GM19351 (cell line): ENCODE measurements around the gene DENND2A.
"Not testable (repeated sequence)": the region's sequence is repeated elsewhere in the genome, so short reads cannot be mapped to it uniquely, and the experiment has no call there.

Source experiments
- ATAC-seq: cut with Tn5 transposase; IDR thresholded peaks from one replicate; pipeline ENCODE4 v1.9.1; 2021; ENCODE audit warnings: mild to moderate bottlenecking, moderate library complexity; ENCODE audit not compliant: unreplicated experiment

Gene DENND2A

DNA sequence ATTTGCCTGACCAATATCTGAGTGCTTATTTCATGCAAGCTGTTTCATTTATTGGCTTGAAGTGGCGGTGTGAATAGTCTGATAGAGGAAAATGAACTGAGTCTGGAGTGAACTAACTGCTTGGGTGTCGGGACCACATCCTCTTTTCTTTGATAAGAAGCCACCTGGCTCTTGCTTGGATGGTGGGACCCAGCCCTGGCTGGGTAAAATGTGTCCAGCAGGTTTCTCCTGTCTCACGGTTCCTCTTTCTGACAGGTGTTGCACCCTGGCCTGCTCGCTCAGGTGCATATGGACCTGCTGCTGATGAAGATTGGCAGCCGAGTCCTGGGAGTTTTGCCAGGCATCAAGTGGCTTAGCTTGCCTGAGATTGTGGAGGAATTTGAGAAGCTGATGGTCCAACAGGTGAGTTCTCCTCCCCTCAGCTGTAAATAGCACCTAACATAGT is 33.8 kb upstream of the DENND2A start:
- peak; percentile 28 for ATAC-seq

DNA sequence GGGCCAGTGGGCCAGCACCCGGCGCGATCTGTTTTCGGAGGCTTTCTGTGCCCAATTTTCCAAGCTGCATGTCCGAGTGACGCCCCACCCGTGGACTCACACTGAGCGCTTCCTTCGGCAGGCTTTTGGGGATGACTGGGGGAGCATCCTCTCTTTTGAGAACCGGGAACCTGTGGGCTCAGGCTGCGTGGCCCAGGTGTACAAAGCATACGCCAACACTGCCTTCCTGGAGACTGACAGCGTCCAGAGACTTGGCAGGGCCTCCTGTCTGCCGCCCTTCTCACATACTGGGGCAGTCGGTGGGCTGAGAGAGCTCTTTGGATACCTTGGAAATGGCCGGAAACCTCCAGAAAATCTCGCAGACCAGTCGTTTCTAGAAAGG is 33.2 kb upstream of the DENND2A start:
- ATAC-seq, result no peak

DNA sequence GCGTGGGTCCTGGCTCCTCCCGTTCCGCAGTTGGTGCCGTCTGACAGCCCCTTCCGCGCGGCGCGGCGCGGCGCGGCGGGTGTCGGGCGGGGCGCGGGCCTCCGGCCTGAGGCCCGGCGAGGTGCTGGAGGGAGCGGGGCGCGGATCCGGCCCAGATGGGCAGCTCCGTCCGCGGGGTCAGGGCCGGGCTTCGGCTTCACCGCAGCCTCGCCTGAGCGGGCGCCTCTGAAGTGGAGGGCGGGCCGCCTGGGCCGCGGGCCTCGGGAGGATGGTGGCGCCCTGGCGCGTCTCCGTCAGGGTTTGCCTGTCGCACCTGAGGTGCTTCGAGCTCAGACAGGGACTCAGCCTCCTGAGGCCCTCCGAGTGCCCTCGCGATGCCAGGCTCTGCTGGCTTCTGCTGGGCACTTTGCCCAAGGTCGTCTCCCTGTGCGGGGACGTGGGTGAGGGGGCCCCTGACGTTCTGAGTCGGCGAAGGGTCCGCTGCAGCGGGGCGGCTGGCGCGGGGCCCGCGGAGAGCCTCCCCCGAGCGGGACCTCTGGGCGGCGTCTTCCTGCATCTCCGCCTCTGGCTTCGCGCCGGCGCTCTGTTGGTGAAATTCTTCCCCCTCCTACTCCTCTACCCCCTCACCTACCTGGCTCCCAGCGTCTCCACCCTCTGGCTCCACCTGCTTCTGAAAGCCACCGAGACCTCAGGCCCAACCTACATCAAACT is 32.6 kb upstream of the DENND2A start:
- ATAC-seq, result peak; percentile 47

DNA sequence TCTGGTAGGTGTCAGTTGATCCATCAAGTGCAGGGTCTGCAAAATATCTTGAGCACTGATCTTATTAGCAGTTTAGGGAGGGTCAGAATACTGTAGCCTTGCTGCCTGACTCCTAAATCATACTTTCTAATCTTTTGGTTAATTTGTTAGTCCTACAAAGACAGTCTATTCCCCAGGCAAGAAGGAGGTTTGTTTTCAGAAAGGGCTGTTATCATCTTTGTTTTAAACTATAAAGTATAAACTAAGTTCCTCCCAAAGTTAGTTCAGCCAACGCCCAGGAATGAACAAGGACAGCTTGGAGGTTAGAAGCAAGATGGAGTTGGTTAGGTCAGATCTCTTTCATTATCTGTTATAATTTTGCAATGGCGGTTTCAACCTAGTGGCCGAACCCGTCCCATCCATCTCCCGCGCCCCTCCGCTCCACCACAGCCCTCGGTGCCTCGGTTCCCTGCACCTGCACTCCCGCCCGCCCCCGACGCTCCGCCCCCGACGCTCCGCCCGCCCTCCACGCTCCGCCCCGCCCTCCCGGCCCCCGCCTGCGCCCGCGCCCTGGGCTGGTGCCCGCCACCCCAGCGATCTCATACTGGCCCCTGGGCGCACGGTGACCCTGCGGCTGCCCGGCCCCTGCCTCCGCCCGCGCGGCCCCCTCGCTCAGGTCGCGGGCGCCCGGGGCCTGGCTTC is 31.9 kb upstream of the DENND2A start, which contains the start of gene ADCK2:
Gene ADCK2 (plus strand): TSS at position 564 of the 681 bp plus-strand sequence. CDS start 386 bp downstream, outside the sequence.
- ATAC-seq, result peak; percentile 49

DNA sequence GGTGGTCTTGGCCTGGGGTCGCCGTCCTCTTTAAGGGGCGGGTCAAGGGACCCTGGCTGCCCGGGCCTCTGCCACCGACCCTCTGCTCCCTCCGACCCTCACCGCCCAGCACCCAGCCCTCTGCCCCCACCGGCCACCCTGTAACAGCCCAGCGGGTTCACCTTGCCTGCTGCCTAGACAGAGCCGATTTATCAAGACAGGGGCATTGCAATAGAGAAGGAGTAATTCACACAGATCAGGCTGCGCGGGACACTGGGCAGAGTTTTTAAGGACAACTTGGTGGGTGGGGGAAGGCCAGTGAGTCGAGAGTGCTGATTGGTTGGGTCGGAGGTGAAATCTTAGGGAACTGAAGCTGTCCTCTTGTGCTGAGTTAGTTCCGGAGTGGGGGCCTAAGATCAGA is 31.4 kb upstream of the DENND2A start:
- ATAC-seq, result no peak

DNA sequence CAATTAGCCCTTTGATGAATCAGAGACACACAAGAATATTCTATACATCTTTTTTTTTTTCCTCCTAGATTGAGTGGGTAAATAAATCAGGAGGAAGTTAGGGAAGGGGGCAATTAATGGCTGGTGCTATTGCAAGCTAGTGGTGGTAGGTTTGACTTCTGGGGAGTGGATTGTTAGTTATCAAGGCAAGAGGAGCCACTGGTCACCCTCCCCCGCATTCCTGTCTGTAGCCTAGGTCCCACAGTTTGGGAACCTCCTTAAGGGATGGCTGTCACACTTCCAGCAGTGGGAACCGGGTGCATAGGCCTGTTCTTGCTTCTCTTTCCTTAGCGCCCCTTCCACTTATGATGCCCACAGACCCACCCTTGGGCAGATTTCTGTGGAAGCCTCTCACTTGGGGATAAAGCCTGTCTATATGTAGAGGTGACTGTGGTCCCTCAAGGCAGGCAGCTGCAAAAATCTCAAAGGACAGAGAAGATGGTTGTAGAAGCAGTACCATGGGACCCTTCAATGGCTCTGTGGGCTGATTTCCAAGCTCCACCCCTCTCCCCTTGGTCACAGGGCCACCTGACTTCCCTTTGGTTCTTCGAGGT is 29.8 kb upstream of the DENND2A start:
- ATAC-seq, result no peak

DNA sequence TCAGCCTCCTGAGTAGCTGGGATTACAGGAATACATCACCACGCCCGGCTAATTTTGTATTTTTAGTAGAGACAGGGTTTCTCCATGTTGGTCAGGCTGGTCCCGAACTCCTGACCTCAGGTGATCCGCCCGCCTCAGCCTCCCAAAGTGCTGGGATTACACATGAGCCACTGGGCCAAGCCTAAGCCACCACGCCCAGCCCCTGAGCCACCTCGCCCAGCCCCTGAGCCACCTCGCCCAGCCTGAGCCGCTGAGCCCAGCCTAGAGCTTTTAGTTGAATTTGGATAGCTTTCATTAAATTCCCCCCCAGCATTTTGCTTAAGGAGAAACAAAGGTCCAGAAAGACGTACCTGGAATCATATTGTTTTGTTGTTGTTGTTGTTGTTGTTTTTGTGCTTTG is 29.2 kb upstream of the DENND2A start:
- ATAC-seq, result not testable (repeated sequence)

DNA sequence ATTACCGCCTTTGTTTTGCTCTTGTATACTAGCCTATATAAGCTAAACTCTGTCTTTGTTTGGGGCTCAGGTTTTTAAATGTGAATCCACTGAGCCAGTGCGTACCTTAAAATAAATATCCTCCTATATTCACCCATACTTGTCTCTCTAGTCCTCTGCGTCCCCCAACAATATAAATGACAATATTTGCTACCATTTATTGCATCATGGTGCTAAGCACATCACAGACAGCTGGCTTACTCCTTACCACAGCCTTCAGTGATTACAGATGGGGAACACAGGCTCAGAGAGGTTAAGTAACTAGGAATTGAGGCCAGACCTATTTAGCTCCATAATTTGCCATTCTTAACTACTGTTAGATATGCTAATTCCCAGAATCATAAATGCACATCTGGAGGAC is 28.7 kb upstream of the DENND2A start:
- ATAC-seq, result no peak

DNA sequence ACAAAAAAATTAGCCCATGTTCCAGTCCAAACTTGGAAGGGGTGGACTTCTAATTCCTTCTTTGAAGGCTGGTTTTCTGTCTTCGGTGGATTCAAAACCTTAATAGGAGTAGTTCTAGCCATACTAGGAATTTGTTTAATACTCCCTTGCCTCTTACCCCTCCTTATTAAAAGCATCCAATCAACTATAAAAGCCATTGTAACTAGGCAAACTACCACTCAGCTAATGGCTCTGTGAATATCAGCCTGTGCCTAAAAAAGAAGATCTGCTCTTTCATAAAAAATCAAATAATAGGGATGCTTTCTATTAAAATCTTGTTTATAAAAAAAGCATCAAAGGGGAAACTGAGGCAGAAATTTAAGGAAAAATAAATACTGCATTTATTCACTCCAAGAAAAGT is 28.0 kb upstream of the DENND2A start:
- ATAC-seq, result no peak

DNA sequence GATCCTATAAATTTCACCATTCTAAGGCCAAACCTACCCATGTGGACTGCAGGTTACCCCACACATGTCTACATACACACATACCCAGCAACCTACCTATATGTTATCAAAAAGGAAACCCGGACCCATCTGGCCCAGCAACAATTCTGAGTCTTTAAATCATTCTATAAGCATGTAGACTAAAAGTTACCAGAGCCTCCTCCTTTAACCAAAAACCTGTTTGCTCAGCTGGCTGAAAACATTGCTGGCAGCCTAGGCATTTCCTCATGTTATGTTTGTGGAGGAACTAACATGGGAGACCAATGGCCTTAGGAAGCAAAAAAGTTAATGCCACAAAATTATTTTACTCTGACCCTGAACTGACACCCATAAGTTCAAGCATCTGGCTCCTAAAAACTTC is 26.9 kb upstream of the DENND2A start:
- ATAC-seq, result no peak

DNA sequence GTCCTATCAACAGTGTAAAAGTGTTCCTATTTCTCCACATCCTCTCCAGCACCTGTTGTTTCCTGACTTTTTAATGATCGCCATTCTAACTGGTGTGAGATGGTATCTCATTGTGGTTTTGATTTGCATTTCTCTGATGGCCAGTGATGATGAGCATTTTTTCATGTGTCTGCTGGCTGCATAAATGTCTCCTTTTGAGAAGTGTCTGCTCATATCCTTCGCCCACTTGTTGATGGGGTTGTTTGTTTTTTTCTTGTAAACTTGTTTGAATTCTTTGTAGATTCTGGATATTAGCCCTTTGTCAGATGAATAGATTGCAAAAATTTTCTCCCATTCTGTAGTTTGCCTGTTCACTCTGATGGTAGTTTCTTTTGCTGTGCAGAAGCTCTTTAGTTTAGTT is 22.3 kb upstream of the DENND2A start:
- ATAC-seq, result not testable (repeated sequence)

DNA sequence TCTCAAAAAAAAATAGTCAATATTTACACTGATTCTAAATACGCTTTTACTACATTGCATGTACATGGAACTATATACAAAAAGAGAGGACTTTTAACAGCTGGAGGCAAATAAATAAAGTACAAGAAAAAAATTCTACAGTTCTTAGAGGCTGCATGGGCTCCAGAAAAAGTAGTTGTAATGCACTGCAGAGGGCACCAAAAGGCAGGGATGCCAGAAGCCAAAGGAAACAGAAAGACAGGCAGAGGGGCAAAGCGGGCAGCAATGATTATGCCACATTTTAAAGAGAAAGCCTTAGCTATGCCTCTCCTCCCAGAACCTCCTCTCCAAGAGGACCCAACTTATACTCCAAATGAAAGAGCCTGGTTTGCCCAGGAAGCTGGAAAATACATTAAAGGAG is 20.5 kb upstream of the DENND2A start:
- ATAC-seq, result no peak

DNA sequence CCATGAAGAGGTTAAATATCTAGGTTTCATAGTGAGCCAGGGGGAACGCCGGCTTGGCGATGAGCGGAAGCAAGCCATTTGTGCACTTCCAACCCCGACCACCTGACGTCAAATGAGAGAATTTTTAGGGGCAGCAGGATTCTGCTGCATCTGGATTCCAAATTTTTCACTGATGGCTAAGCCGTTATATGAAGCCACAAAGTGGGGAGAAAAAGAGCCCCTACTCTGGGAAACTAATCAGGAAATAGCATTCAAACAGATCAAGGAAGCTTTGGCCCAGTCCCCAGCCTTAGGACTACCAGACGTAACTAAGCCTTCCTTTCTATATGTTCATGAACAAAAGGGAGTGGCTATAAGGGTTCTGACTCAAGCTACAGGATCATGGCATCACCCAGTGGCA is 19.2 kb upstream of the DENND2A start:
- ATAC-seq, result no peak

DNA sequence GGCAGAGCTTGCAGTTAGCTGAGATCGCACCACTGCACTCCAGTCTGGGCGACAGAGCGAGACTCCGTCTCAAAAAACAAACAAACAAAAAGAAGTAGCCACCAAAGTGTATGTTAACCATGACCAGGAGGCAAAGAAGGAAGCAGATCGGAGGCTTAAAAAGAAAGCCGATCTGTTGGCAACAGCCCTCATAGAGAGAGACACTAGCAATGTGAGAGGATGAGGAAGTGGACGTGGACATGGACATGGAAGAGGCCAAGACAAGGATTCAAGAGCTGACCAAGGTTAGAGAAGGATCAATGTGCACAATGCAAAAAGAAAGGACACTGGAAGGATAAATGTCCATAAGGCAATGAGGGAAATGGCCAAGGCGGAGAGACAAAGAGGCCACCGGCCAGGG is 17.3 kb upstream of the DENND2A start:
- ATAC-seq, result no peak

DNA sequence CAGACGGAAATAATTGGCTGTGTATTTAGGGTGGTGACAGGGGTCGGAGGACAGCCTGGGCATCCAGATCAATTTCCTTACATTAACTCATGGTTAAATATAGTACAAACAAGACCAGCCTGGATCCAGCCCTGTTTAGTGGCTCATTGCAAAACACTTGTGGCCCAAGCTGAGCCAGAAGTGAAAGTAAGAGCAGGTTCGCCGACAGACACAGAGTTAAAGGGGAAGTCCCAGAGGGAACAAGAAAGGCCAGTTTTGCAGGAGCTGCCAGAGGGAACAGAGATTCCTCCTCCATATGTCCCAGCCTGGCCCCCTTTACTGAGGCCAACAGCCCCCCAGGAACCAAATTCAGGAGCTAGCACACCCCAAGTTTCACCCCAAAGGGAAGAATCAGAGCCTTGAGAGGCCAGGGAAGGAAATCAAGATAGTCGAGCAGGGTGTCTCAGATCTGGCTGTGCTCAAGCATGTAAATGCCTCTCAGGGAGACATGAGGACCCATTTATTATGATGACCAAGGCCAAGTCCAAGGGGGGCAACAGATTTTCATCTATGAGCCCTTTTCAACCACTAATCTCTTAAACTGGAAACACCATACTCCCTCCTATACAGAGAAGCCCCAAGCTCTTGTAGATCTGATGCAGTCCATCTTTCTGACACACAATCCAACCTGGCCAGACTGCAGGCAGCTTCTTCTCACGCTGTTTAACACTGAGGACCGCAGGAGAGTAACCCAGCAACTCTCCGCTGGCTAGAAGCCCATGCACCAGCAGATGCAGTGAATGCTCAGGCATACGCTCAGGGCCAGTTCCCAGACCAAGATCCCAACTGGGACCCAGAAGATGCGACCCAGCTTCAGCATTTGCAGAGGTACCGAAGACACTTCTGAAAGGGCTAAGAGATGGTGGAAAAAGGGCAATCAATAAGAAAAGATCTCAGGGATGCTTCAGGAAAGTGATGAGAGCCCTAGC is 16.2 kb upstream of the DENND2A start:
- peak; percentile 97 for ATAC-seq

DNA sequence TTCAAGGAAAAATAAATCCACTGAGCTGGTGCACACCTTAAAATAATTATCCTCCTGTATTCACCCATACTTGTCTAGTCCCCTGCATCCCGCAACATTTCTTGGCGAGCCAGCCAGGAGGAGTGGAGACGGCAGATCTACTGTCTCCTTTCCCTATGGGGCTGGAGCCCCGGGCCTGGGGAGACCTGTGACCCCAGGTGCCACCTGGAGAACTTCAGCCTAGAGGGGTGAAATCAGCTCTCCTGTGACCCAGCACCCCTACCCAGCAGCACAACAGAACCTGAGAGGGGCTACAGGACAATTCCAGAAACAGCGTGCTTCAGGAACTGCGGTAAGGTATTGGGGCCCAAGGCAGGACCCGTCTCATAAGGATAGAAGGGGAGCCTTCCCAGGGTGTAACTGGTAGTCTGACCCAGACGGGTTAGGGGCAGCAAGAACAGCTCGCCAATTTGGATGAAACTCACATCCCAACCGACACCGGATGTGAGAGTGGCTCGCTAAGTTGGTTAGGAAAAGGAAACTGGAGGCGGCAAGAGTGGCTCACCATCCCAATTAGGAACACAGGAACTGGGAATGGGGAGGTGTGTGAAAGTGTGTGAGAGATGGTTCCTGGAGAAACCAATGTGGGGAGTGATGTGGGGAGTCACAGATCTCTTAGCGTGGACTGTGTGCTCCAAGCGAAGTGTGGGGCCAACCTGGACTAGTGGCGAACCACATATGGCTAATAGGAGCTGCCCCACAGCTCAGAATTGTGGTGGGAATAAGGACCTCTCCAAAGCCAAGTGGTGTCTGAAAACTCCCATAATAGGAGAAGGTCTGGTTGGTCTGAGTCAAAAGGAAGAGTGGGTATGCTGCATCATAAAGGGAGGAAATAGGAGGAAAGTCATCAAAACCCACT is 15.1 kb upstream of the DENND2A start:
- no peak for ATAC-seq

DNA sequence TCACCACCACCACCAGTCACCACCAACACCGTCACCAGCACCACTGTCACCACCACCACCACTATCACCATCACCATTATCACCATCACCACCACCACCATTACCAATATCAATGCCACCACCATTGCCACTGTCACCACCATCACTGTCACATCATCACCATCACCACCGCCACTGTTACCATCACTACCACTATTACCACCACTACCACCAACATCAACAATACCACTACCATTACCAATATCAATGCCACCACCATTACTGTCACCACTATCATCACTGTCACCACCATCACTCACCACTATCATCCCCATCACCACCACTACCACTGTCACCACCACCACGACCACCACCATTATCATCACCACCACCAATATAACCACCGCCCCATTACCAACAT is 14.0 kb upstream of the DENND2A start:
- no peak for ATAC-seq

DNA sequence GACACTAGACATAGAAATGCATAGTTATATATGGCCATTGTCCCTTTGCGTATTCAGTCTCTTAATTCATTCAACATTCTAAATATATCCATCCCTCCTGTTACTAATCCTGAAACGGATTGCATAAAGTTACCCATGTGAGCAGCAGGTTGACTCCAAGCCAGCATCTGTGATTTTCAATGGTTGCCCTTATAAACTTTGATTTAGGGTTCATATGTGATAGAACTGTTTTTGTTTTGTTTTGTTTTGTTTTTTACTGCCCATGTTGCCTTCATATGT is 13.4 kb upstream of the DENND2A start:
- no peak for ATAC-seq

DNA sequence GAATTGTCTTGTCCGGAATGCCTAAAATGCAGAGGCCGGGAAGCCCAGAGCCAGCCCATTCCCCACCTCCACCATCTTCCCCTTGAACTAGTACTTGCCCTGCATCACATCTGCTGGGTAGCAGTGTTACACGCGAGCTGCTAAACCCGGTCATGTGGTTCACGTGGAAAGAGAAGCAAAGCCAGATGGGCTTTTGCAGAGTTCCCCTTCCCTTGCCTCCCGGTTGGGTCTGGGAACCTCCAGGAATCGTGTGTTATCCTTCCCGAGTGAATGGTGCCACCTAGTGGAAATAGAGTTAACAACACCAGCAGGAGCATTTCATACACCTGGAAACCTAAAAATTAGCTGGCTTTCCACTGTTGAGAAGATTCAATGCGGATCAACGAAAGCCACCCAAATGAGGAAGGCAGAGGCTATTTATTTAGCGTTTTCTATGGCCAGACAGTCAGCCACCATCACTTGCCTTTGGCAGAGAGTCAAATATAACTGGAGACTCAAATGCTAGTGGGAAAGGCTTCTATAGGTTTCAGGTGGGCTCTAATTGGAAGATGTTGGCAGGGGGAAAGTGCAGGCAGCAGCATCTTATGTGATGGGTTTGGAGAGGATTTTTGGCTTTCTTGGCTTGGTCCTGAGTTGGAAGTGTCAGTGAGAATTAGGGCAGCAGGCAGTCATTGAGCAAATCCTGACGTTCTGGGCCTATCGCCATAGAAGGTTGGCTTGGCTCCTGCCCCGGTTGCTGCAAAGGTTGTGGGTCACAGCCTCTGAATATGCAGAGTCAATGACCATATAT is 12.9 kb upstream of the DENND2A start:
- ATAC-seq, result no peak
